ENCODE results near the gene TRPM3.

TRPM3 gene

DNA sequence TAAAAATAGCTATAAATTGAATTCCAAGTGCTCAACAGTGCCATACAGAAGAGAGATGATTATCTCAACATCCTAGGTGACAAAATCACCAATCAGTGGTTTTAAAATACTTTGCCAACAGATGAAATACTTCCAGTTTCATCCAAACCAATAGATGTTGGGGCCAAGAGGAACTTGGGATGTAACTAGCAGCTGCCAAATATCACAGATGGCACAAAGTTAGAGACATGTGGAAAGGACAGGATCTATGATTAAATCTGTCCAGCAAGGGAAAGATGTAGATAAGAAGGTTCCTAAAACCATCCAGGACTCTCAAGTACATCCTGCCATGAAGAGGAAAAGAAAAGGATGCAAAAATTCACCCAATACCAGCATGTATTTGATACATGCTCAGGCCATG is 23.8 kb downstream of the TRPM3 start:
- DNase-seq (ENCODE audit: low read depth), result no peak

DNA sequence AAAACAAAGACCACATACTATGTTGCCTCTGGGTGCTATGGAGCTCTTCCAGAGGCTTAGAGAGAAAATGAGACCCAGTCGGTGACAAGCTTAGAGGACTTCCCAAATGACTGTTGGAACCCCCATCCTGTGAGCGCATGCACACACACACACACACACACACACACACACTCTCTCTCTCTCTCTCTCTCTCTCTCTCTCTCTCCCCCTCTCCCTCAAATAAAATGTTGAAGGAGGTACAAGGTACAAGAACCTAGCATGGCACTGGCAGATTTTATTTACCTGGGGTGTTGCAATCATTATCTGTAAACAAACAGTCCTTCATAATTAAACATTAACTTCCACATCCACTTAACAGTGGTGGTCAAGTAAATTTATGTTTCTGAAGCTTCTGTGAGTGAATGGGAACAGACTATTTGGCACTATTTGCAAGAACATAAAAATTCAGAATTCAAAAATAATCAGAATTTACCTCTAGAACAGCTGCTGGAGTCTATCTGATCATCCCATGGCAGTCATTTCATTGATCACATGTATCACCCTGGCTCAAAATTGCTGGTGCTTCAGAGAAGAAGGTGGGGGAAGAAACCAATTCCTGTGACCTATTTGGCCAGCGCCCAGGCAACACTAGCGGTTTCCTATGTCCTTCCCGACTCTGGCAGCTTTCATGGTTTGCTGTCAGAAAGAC is 24.9 kb downstream of the TRPM3 start:
- no peak for DNase-seq (ENCODE audit: low read depth)

DNA sequence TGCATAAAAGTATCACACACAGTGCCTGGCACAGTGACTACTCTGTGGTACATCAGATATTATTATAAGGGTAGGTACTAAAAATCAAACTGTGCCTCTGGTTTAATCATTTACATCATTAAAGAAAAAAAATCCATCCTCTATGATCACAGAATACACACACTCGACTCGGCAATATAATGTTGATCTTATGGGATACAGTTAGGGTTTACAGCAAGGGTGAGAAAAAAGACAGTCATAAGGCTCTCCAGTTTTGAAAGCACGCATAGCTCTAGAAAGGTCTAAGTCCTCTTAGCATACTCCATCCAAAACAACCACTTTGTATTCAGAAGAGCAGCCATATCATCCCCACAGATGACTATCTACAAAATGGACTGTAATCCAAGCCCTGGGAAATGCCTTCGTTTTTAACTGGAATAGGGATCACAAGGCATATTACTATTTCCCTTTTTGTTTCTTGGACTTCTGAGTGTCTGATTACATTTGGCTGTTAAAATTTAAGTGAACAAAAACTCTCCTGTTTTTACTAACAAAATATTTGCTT is 26.6 kb downstream of the TRPM3 start:
- no peak for DNase-seq (ENCODE audit: low read depth)

DNA sequence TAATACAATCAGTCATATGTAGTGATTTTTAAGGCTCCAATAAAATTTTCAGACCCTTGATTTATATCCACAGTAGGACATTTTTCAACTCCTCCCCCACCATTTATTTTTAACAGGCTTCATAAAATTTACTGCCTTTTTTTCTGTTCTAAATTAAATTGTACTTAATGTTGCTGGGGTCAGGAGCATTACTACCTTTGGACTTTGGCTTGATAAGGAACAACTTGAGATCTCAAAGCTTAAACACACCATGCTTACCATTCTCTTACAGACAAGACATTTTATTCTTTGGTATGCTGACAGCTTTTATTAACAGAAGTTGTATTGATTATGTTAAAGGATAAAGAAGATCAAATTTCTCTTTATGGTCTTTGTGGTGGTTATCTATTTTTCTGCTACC is 30.5 kb downstream of the TRPM3 start:
- no peak for DNase-seq (ENCODE audit: low read depth)

DNA sequence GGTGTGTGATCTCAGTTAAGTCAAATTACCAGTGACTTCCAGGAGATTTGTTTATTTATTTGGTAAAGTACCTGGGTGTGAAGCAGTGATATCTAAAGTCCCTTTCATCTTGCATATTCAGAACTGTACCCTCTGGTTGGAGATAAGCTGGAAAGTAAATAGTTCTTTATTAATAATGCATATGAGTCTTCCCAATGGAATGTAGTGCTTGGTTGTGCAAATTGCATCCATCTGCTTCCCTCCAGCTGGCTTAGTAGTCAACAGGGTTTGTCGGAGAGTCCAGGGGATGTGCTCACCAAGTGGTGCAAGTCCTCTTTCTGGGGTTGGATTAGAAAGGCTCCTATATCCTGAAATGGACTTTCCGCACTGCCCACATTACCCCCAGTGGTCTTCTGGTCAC is 42.0 kb downstream of the TRPM3 start:
- DNase-seq (ENCODE audit: low read depth), result no peak

DNA sequence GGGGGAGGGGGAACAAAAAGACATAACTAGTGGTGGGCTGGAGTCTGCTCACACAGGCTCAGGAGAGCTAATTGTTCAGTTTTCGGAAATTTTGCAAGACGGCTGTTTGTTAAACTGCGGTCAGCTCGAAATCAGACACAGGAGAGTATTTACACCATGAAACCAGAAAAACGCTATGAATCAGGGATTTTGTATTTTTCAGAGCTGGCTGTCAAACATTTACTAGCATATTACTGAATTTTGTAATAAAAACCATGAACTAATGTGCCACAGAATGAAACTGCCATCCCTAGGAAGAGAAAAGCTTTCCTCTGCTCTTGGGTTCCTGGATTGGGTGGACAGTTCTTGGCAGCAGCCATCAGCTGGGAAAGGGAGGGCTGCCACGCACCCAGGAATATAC is 45.3 kb downstream of the TRPM3 start:
- no peak for DNase-seq (ENCODE audit: low read depth)

DNA sequence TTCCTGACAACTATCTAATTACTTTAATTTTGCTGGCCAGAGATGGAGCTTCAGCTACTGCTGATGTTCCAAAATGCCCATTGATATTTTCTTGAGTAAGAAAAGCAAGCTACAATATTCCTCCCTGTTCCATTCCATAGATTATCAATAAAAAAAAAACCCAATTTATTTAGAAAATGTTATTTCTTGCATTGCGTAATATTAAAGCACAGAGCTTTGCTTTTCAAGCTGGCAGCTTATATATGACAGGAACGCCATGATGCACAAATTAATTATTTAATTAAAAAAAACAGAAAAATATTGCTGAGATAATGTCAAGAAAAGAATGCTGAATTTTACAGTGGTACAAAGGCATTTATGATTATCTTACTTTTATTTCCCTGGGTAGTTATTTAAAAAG is 47.9 kb downstream of the TRPM3 start:
- DNase-seq (ENCODE audit: low read depth), result no peak

DNA sequence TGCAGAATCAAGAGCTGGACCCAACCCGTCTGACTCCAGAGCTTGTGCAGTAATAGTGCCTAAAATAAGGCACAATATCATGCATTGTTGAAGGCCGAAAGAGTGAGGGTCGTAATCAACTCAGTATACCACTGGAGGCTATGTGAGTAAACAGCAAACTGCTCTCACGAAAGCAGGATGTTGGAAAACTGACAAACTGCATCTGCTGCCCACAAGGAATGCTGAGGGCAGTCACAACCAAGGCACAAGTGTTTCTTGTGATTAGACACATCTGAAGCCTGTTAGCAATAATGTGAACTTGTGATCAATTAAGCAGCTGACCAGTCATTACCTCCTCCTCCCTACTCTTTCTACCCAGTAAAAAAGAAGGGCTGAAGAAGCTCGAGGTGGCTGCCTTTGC is 48.8 kb downstream of the TRPM3 start:
- no peak for DNase-seq (ENCODE audit: low read depth)

DNA sequence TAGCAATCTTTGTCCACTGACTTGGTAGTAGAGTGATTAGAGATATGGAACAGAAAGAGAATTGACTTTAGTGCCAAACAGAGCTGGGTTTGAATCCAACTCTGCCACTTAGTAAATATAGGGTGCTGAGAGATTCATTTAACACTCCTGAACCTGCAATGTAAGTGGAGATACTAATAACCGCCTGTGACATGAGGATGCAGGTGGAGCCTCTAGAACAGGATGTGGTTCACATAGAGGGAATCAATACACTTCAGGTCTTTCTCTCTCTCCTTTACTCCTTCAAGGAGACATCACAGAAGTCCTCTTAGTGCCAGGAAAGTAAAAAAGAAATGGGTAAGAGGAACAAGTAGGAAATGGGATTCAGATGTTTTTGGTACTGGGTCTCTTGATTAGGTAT is 49.8 kb downstream of the TRPM3 start:
- no peak for DNase-seq (ENCODE audit: low read depth)

DNA sequence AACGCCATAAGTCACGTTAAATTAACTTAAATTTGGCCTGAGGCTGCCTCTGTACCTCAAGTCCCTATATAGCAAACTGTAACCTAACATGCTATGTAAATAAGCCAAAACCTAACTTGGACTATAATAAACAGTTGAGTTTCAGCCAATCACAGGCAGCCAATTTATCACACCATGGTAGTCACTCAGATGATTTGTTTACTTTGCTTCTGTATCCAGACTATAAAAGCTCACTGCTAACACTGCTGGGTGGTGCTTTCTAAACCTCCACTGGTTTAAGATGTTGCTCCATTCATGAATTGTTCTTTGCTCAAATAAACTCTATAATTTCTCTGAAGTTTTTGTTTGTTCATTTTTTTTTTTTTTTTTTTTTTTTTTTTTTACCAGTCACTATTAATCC is 62.8 kb downstream of the TRPM3 start:
- DNase-seq (ENCODE audit: low read depth), result no peak

DNA sequence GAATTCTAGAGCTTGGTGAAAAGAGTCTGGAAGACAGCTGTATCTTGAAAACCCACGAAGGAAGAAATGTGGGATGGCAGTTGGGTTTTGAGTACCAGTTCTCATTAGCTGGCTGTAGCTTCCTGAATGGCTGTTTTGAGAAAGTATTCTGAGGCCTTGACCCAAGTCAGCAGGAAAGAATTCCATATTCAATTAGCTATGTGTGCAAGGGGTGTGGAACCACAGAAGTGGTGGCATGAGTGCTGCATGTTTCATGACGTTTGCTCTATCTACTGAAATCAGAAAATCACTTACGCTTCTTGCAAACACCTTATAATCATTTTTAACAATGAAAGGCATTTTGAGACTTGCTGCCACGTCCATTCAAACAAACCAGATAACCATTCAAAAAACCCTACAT is 69.1 kb downstream of the TRPM3 start:
- no peak for DNase-seq (ENCODE audit: low read depth)

DNA sequence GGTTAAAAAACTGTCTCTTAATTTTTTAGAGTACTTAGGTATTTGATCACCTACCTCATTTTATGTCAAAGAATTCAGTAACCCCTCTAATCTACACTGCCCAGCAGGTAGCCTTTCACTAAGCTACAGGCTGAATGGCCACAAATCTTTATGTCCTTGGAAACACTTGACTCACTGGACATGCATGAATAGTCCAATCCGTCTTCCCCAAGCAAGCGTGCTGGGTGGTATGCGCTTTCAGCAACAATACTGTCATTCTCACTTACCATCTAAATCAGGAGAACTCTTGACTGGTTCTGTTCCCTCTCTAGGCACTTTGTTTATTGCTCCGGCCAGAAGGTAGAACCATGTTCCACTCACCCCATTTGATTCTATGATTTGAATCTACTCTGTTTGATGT is 73.1 kb downstream of the TRPM3 start:
- no peak for DNase-seq (ENCODE audit: low read depth)

DNA sequence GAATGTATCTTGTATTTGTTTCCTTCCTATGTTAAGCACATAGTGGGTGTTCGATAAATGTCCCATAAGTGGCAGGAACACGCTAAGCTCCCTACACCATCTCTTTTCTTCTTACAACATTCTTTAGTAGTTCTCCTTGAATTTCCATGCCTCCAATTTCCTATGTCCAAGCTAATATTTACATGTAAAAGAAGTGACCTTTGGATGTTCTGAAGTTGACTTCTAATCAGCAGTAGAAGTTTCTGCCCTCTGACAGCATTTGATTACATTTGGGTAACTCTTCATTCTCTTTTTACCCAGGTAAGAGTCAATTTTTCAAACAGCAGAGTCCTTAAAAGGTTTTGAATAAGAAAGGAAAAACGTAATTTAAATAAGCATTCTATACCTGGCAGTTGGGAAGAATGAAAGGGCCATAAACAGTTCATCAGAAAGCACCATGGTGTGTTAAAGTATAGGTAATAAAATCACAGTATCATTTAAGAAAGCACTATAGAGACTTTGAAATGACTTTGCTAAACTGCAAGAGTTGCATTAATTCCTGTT is 78.9 kb downstream of the TRPM3 start:
- DNase-seq (ENCODE audit: low read depth), result no peak

DNA sequence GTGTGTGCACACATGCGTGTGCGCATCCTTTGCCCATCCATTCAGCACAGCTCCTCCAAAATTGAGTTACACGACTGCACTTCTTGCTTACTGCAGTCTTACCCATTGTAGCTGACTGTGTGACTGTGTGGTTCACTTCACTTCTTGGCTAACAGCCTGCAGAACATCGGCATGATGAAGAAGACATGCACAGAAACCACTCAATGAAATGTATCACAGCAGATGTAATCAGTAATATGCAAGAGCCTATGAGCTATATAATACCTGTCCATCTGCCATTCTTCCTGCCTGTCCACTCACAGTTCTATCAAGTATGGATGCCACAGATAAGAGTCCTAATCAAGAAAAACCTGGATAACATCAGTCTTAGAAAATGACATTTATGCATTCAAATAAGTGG is 83.9 kb downstream of the TRPM3 start:
- no peak for DNase-seq (ENCODE audit: low read depth)

DNA sequence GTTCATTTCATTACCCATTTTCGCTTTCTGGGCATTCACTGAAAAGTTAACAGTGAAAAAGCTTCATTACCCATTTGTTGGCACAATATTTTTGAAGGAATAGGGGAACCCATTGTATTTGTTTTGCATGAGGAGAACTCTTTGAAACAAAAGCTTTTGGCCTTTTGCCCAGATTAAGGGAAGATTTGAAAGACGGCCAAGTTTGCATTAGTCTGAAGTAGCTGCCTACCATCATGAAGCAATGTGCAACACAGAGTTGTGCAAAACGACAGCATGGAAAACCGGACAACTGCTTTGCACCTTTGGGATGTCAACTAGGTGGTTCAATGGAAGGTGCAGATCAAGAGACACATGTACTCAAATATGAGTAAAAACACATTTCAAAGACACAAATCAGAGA is 84.9 kb downstream of the TRPM3 start:
- no peak for DNase-seq (ENCODE audit: low read depth)

DNA sequence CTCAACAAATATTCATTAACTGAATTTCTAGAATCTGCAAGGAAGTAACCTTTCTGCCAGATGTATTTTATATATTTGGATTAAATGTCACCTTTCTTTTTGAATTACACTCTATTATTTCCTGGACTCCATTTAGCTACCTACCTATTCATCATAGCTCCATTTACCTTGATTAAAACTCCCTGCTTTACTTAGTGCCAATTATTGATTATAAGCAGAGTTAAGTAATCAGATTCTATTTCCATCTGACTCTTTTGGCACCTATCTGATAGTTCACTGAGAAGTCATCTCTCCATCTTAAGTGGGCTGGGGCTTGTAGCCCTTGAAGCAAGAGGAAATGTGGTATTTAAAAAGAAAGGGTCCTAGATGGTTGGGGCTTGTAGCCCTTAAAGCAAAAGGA is 88.6 kb downstream of the TRPM3 start:
- DNase-seq (ENCODE audit: low read depth), result no peak

DNA sequence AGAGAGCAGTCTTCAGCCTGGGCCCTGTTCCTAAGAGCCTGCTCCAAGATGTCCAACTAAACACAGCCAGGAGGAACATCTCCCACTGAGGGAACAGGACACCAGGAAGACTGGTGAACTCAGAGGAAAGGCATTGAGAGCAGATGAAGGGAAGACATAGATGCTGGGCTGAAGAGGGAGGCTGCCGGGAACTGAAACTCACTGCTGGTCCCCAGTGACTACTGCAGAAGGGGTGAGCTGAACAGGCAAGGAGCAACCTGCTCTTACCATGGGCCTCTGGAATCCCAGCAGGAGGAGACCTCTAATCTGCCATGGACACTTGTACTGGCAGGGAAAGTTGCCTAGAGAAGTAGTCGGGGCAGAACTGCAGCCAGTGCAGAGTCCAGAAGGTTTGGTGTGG is 95.7 kb downstream of the TRPM3 start:
- no peak for DNase-seq (ENCODE audit: low read depth)

DNA sequence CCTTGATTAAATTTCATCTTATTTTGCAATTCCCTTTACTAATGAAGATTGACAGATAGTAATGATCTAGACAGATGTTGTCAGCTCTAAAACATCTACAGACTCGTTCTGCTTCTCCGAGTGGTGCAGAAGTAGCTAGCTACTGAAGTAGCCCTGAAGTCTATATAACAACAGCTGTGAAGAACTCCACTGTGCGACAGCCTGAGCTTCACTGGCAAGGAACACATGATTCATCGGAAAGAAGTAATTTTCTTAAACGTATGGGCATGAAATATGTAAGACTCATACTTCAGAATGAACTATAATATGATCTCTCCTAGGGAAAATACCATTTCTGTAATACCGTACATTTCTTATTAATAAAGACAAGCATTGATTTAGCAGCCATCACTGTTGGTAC is 96.2 kb downstream of the TRPM3 start:
- no peak for DNase-seq (ENCODE audit: low read depth)

DNA sequence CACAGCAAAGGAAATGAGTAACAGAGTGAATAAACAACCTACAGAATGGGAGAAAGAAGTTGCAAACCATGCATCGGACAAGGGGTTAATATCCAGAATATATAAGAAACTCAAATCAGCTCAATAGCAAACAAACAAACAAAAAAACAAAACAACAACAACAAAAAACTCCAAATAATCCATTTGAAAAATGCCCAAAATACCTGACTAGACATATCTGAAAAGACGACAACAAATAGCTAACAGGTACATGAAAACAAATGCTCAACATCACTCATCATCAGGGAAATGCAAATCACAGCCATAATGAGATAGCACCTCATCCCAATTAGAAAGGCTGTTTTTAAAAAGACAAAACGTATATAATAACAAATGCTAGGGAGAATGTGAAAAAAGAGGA is 111.2 kb downstream of the TRPM3 start:
- DNase-seq (ENCODE audit: low read depth), result no peak

DNA sequence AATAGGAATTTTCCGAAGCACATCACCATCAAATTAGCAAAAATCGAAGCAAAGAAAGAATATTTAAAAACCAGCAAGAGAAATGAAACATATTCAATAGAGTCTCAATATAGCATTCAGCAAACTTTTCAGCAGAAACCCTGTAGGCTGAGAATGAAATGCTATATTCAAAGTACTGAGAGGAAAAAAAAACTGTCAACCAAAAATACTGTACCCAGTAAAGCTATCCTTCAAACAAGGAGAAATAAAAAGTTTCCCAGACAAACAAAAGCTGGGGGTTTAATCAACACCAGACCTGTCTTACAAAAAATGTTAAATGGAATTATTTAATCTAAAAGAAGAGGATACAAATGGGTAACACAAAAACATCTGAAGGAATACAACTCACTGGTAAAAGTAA is 116.0 kb downstream of the TRPM3 start:
- DNase-seq (ENCODE audit: low read depth), result no peak

DNA sequence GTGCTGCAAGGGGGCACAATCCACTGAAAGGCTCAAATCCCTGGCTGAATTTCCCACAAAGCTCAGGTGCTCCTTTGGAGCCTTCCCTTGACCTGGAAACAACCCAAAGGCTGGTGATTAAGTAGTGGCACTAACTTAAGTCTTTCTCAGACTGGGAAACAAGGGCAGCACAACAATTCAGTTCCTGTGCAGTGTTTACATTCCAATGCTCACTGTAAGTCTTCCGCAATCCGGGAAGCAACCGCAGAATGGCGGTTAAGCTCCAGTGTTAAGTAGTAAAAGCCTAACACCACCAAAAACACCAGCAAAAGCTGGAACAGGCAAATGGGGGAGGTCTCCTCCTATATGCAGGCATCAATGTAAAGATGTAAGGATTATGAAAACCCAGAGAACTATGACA is 117.2 kb downstream of the TRPM3 start:
- no peak for DNase-seq (ENCODE audit: low read depth)

DNA sequence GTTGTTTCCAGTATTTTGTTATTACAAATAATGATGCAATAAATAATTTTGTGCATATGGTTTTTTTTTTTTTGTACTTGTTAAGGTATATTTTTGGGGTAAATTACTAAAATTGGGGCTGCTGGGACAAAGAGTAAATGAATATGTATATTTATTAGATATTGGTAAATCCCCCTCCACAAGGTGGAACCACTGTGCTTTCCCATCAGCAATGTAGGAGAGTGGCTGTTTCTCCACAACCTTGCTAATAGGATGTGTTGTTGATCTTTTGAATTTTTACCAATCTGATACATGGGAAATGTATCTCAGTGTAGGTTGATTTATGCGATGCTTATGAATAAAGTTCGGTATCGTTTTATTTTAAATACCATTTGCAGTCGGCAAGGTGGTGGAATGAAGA is 118.1 kb downstream of the TRPM3 start:
- no peak for DNase-seq (ENCODE audit: low read depth)

DNA sequence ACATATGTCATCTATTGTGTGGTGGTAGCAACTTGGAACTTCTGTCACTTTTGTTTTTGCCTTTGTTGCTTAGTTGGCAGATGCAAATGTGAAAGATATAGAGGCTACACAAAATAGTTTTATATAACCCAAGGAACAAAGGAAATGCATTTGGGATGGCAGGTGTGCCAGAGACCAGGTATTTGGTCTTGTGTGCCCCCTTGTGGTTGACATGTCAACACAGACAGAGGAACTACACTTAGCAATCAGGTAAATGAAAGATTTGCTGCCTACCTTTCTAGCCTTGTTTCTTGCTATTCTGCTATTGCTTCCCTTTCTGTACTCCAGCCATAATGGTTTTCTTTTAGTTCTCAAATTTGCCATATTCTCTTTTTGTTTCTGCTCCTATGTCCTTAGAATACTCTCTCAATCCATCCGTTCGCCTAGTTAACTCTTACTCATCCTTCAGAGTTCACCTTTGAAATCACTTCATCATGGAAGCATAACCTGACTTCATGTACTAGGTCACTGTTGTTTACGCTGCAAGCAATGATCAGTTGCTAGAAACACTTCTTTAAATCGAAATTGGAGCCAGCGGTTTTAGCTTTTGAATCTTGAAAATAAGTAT is 119.5 kb downstream of the TRPM3 start:
- no peak for DNase-seq (ENCODE audit: low read depth)

DNA sequence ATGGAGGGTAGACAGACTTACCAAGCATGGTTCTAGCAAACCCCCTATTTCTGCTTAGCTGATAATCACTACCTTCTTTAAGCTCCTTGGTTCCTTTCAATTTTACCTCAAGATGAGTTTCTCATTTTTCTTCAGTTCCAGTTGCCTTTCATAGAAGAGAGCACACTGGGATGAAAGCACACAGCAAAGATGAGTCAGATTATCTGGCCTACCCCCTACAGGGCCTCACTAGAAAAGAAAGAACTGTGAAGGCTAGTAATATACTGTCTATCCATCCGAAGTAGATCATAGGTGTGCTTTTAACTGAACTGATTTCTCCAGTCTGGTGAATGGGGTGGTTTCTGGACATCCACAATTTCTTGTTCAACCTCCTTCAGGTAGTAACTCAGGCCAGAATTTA is 122.5 kb downstream of the TRPM3 start:
- DNase-seq (ENCODE audit: low read depth), result no peak
